ENCODE measurements around the gene NOS3. TPM values are rescaled to one million over a fixed set of nuclear protein-coding genes. Genes with fewer than 3 reads are reported as not detected.

Gene NOS3
- total and polyA plus RNA-seq, 8 donors = 7.5 to 21.8 (median 10.4) TPM

DNA sequence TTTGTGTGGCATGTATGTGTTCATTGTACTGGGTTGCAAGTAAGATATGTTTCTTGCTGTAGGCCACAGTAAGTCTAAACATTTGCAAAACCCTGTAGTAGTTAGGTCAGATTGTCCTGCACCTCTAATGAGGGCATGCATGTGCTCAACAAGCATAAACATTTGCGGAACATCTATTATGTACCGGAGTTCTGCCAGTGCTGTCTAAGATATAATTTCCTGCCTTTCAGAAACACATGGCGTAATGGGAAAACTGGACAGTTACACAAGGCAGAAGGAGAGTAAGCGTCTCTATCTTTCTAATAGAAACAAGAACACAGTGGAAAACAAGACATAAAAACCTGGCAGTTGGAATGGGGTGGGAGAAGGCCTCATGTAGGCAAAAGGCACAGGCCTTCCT lies 40.2 kb downstream of the NOS3 start:
- Histone ChIP-seq H3K9me3 (no peaks in the 10 kb centered on the region), H3K27me3 (no peaks in the 10 kb centered on the region), H3K4me1 (peaks cover 8 to 11% of the 10 kb centered on the region in 2 donors), H3K36me3 (peaks cover 0 to 27% of the 10 kb centered on the region in 2 donors), H3K4me3 (no peak overlapping the region), H3K27ac (no peak overlapping the region)
- DNase-seq = no peak
- ATAC-seq = no peak
- intact Hi-C loops (cut with DNase I) = no loop called here
- TF ChIP-seq, protein P1, sequence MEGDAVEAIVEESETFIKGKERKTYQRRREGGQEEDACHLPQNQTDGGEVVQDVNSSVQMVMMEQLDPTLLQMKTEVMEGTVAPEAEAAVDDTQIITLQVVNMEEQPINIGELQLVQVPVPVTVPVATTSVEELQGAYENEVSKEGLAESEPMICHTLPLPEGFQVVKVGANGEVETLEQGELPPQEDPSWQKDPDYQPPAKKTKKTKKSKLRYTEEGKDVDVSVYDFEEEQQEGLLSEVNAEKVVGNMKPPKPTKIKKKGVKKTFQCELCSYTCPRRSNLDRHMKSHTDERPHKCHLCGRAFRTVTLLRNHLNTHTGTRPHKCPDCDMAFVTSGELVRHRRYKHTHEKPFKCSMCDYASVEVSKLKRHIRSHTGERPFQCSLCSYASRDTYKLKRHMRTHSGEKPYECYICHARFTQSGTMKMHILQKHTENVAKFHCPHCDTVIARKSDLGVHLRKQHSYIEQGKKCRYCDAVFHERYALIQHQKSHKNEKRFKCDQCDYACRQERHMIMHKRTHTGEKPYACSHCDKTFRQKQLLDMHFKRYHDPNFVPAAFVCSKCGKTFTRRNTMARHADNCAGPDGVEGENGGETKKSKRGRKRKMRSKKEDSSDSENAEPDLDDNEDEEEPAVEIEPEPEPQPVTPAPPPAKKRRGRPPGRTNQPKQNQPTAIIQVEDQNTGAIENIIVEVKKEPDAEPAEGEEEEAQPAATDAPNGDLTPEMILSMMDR (IDR thresholded peaks at IDR 0.05) = no peak

DNA sequence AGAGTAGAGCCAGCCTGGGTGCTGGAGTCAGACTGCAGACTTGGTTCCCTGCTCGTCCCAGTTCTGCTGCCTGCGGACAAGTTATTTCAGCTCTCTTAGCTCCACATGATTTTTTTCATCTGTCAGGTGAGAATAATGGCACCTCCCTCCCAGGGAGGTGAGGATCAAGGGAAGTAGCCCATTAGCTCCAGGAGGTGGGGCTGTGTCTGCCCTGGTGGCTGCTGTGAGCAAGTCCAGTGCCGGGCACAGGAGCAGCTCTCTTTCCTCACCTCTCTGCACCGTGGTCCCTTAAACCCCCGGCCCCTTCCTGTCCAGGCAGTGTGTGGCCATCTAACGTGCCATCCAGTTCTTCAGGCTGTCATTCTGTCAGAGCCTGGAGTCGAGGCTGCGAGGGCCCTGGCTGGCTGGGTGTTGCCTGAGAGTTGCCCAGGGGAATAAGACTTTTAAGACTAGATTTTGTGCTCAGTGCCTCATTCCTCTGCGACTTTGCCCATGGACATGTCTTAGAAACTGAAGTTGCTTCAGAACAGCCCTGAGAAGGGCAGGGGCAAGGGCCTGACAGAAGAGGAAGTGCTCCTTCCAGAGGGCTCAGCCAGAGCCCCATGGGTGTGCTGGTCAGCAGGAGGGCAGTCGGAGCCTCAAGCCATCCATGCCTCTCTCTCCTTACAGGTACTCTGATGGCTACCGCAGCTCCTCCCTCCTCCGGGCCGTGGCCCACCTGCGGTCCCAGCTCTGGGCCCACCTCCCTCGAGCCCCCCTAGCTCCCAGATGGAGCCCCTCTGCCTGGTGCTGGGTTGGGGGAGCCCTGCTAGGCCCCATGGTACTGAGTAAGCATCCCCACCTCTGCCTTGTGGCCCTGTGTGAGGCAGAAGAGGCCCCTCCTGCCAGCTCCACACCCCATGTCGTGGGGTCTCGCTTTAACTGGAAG lies 42.4 kb downstream of the NOS3 start:
- H3K27ac ChIP-seq = no peak overlapping the region
- H3K36me3 ChIP-seq = peaks cover 0 to 48% of the 10 kb centered on the region in 2 donors
- no peaks in the 10 kb centered on the region for H3K9me3 ChIP-seq
- H3K4me1 ChIP-seq = peaks cover 0 to 11% of the 10 kb centered on the region in 2 donors
- DNase-seq (no peak), ATAC-seq (no peak)
- no peaks in the 10 kb centered on the region for H3K27me3 ChIP-seq
- H3K4me3 ChIP-seq = no peak overlapping the region
- intact Hi-C loops (cut with DNase I) = no loop called here
- TF ChIP-seq, protein P1 (IDR thresholded peaks at IDR 0.05) = no peak

DNA sequence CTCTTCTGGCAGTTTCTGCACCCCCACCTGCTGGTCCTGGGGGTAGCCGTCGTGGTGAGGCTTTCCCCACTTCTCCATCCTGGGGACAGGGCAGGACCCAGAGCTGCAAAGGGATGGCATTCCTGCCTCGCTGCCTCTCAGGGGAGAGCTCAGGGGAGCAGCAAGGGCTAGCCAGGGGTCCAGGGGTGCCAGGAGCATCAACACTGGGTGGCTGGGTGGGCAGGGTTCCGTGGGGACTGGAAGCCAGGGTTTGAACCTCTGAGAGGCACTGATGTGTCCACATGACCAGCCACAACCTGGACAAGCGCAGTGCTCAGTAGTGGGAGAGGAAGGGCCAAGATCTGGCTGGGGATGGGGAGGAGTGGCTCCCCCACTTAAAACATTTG lies 43.0 kb downstream of the NOS3 start:
- Histone ChIP-seq H3K4me1 (peaks cover 5 to 15% of the 10 kb centered on the region in 2 donors), H3K27ac (no peak overlapping the region), H3K9me3 (no peaks in the 10 kb centered on the region), H3K27me3 (no peaks in the 10 kb centered on the region), H3K4me3 (no peak overlapping the region), H3K36me3 (peaks cover 0 to 48% of the 10 kb centered on the region in 2 donors)
- intact Hi-C loops (cut with DNase I) = no loop called here
- ATAC-seq (no peak), DNase-seq (no peak)
- TF ChIP-seq, protein P1 (IDR thresholded peaks at IDR 0.05) = no peak

DNA sequence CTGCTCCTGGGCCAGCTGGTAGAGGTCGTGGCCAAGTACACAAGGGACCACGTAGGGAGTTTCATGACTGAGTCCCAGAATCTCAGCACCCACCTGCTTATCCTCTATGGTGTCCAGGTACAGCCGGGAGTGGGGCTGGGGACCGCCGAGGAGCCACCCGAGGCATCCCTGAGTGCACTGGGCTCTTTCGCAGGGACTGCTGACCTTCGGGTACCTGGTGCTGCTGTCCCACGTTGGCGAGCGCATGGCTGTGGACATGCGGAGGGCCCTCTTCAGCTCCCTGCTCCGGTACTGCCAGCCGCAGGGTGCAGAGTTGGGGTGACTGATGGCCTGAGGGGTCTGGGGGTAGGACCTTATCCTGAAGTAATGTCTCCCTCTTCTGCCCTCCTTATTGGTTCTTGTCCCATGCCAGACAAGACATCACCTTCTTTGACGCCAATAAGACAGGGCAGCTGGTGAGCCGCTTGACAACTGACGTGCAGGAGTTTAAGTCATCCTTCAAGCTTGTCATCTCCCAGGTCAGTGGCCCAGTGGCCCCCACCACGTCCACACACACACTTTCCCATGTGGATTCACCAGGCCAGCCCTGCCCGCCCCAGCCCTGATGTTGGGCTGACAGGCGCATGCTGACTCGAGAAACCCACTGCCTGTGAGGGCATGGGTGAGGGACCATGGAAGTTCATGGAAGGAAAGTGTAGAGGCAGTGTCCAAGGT lies 43.7 kb downstream of the NOS3 start:
- Histone ChIP-seq H3K27me3 (no peaks in the 10 kb centered on the region), H3K27ac (no peak overlapping the region), H3K4me3 (no peak overlapping the region), H3K4me1 (peaks cover 11 to 15% of the 10 kb centered on the region in 2 donors), H3K36me3 (peaks cover 0 to 48% of the 10 kb centered on the region in 2 donors), H3K9me3 (no peaks in the 10 kb centered on the region)
- TF ChIP-seq, protein P1 (IDR thresholded peaks at IDR 0.05) = no peak
- no peak for ATAC-seq
- DNase-seq = no peak
- intact Hi-C loops (cut with DNase I) = no loop called here

Data from left lung (tissue), 10 donors.